ENCODE results near the gene FAM107B. TPM values are rescaled to one million over a fixed set of nuclear protein-coding genes. Genes with fewer than 3 reads are reported as not detected.

Gene FAM107B
- total RNA-seq, 1 experiment from 2014 or later: 24.5 TPM

GRCh38 chr10:14776546-14776945, 1.8 kb upstream of the FAM107B start:
- peaks cover 2% of the 10 kb centered on the region; the same call in 1 of the 2 replicates for H3K27me3 Mint-ChIP-seq (ENCODE audit: low read depth)
- no peak overlapping the region for H2BK20ac ChIP-seq (ENCODE audit: low read depth, low read length, poor library complexity, severe bottlenecking)
- no peaks in the 10 kb centered on the region; a peak in 1 of 7 replicates for H3K36me3 Mint-ChIP-seq (ENCODE audit: insufficient read depth in 1 of 3, low read depth in 3 of 3)
- H3K23me2 ChIP-seq (ENCODE audit: insufficient read length, low read depth, low read length, poor library complexity, severe bottlenecking): no peaks in the 10 kb centered on the region
- H3K23ac ChIP-seq (ENCODE audit: insufficient read length, low read depth, low read length): no peak overlapping the region
- no peak overlapping the region for H3K9ac ChIP-seq (ENCODE audit: extremely low read depth, insufficient read length, low read length)
- H4K91ac ChIP-seq (ENCODE audit: insufficient read length, low read depth, low read length): no peak overlapping the region
- H4K5ac ChIP-seq (ENCODE audit: insufficient read length, low read depth, low read length): no peak overlapping the region
- H3K9me3 Mint-ChIP-seq: no peaks in the 10 kb centered on the region
- H3K79me2 ChIP-seq (ENCODE audit: insufficient read depth, low read length): no peaks in the 10 kb centered on the region
- no peak overlapping the region for H2BK120ac ChIP-seq (ENCODE audit: low read depth, low read length, poor library complexity, severe bottlenecking)
- no peaks in the 10 kb centered on the region for H3K9me3 ChIP-seq (ENCODE audit: control insufficient read depth, low read depth, low read length)
- H3K27ac Mint-ChIP-seq: no peak overlapping the region
- no peak for DNase-seq
- no peak overlapping the region for H3K4me2 ChIP-seq (ENCODE audit: insufficient read depth, insufficient read length, low read length)
- H2BK5ac ChIP-seq (ENCODE audit: insufficient read length, low read length): no peak overlapping the region
- H2AFZ ChIP-seq (ENCODE audit: low read length): no peak overlapping the region
- no peak overlapping the region for H3K18ac ChIP-seq (ENCODE audit: insufficient read length, low read depth, low read length)
- H2BK15ac ChIP-seq (ENCODE audit: low read depth, low read length): no peak overlapping the region
- H3K4ac ChIP-seq (ENCODE audit: low read depth, low read length): no peak overlapping the region
- H3K4me1 Mint-ChIP-seq: peaks cover 0 to 3% of the 10 kb centered on the region in 2 experiments; a peak in 1 of 4 replicates
- no peak for TF ChIP-seq CTCF (conservative IDR thresholded peaks at IDR 0.05)
- H2BK12ac ChIP-seq (ENCODE audit: insufficient read length, low read depth, low read length): no peak overlapping the region
- no CpG with 5 or more reads among the region's 9 CpGs for WGBS (ENCODE audit: extremely low coverage, insufficient read length, low lambda C conversion rate)
- H4K8ac ChIP-seq (replicated peaks; ENCODE audit: insufficient read length, low read depth, low read length): no peak overlapping the region
- H3K4me1 ChIP-seq (ENCODE audit: insufficient read depth, low read length): no peaks in the 10 kb centered on the region
- H3K27ac ChIP-seq (ENCODE audit: insufficient read length, low read depth, low read length): no peak overlapping the region
- H3K4me3 Mint-ChIP-seq: no peak overlapping the region
- H4K20me1 ChIP-seq (ENCODE audit: control insufficient read depth, insufficient read depth, insufficient read length): no peaks in the 10 kb centered on the region
- H3K56ac ChIP-seq (ENCODE audit: insufficient read length, low read depth, low read length): no peak overlapping the region
- H3K79me1 ChIP-seq (ENCODE audit: insufficient read depth, low read depth, low read length, poor library complexity, severe bottlenecking): no peaks in the 10 kb centered on the region
- no peak overlapping the region; the same call in 1 of the 2 replicates for H3K14ac ChIP-seq (ENCODE audit: insufficient read depth, low read length)
- H3K27me3 ChIP-seq (ENCODE audit: insufficient read depth, low read length): no peaks in the 10 kb centered on the region
- no peak overlapping the region for H3T11ph ChIP-seq (ENCODE audit: low read length)
- no peak overlapping the region for H2AK5ac ChIP-seq (ENCODE audit: insufficient read length, low read length)

All from H9 (cell line).